Thymus (tissue), 14 donors: ENCODE measurements around the gene AADACL3. TPM values are rescaled to one million over a fixed set of nuclear protein-coding genes. Genes with fewer than 3 reads are reported as not detected.
"Not testable (repeated sequence)": the region's sequence is repeated elsewhere in the genome, so short reads cannot be mapped to it uniquely, and the experiment has no call there.

ENCODE experiments used
- DNase-seq, 9 donors: peaks; one replicate each; pipeline ENCODE4 v3.0.0-alpha.2; 2013; ENCODE audit warnings: low spot score in 9 of 9, low read depth in 6 of 9, missing footprints in 1 of 9
- H3K27ac ChIP-seq, 2 donors: one replicate each; pipeline ENCODE4 v1.5.1; 2013; ENCODE audit warnings: control low read depth in 1 of 2, low read depth in 1 of 2, low read length in 1 of 2, mild to moderate bottlenecking in 1 of 2, moderate library complexity in 1 of 2
- H3K27me3 ChIP-seq, 2 donors: one replicate each; pipeline ENCODE4 v1.5.1; 2013; ENCODE audit warnings: low read length in 1 of 2; ENCODE audit not compliant: control insufficient read depth in 2 of 2, insufficient read depth in 1 of 2
- H3K36me3 ChIP-seq, 2 donors: one replicate each; pipeline ENCODE4 v1.5.1; 2013; ENCODE audit warnings: low read length in 1 of 2, mild to moderate bottlenecking in 1 of 2, moderate library complexity in 1 of 2; ENCODE audit not compliant: control insufficient read depth in 2 of 2, insufficient read depth in 2 of 2
- H3K4me1 ChIP-seq, 2 donors: one replicate each; pipeline ENCODE4 v1.5.1; 2013; ENCODE audit warnings: low read length in 2 of 2; ENCODE audit not compliant: control insufficient read depth in 2 of 2, insufficient read depth in 2 of 2
- H3K4me3 ChIP-seq, 2 donors: one replicate each; pipeline ENCODE4 v1.5.1; 2013; ENCODE audit warnings: low read length in 2 of 2, control low read depth in 1 of 2, mild to moderate bottlenecking in 1 of 2
- H3K9me3 ChIP-seq, 2 donors: one replicate each; pipeline ENCODE4 v1.5.1; 2013; ENCODE audit warnings: low read length in 1 of 2, mild to moderate bottlenecking in 1 of 2; ENCODE audit not compliant: control insufficient read depth in 2 of 2, insufficient read depth in 1 of 2
- WGBS: extraction: QIAGEN DNeasy Blood & Tissue Kit; methylation state at CpG from one replicate; pipeline ENCODE4 v1.1.7; 2013; 5-methylcytosine and 5-hydroxymethylcytosine counted together
- long read RNA-seq, 10 donors: transcript quantifications; one replicate each; lab custom pipeline, GENCODE V29; 2026
- polyA plus RNA-seq: library from polyadenylated mRNA; stranded (reverse); fragments of 200-250 nt; gene quantifications from one replicate; pipeline ENCODE4 v1.2.3, GENCODE V29; 2013
- total RNA-seq: library from RNA; stranded (reverse); fragments of 120-200 nt; gene quantifications from one replicate; pipeline ENCODE4 v1.2.4, GENCODE V29; 2013
- donor health status: healthy.

The AADACL3 gene
- total RNA-seq: 0.05 TPM
- polyA plus RNA-seq: 0.07 TPM
- long read RNA-seq, donor 1: 0 reads
- long read RNA-seq, donor 2: 0 reads
- long read RNA-seq, donor 3: 0 reads
- long read RNA-seq, donor 4: 0 reads
- long read RNA-seq, donor 5: 0 reads
- long read RNA-seq, donor 6: 0 reads
- long read RNA-seq, donor 7: 0 reads
- long read RNA-seq, donor 8: 0 reads
- long read RNA-seq, donor 9: 0 reads
- long read RNA-seq, donor 10: 0 reads

- no peaks in the 10 kb centered on the region for H3K4me1 ChIP-seq
- no peak for DNase-seq
- no peak within 1 kb of the TSS for H3K4me3 ChIP-seq
- H3K27ac ChIP-seq: no peak within 1 kb of the TSS
- no peaks in the 10 kb centered on the region for H3K27me3 ChIP-seq
- no peaks in the 10 kb centered on the region for H3K9me3 ChIP-seq
- no peaks in the 10 kb centered on the region for H3K36me3 ChIP-seq
- WGBS: 92% methylated on average over 8 of the region's 8 CpGs
Measured at GRCh38 chr1:12715896-12716437, at the start of gene AADACL3. AADACL3 (plus strand) TSS chr1:12716110; CDS start chr1:12716177, 67 bp downstream.

GRCh38 chr1:12666141-12666735 is 49.7 kb upstream of the AADACL3 start:
- 96% methylated on average over 15 of the region's 15 CpGs for WGBS
- DNase-seq: no peak

GRCh38 chr1:12669529-12670068 is 46.3 kb upstream of the AADACL3 start:
- Histone ChIP-seq H3K9me3 (peaks cover 3 to 4% of the 10 kb centered on the region in 2 donors), H3K4me1 (no peaks in the 10 kb centered on the region), H3K27me3 (no peaks in the 10 kb centered on the region), H3K36me3 (no peaks in the 10 kb centered on the region), H3K27ac (no peak overlapping the region), H3K4me3 (no peak overlapping the region)
- 91% methylated on average over 3 of the region's 3 CpGs for WGBS
- no peak for DNase-seq

More at GRCh38 chr1:12666141-12666735, 49.7 kb upstream of the AADACL3 start:
- no peak overlapping the region for H3K27ac ChIP-seq
- no peak overlapping the region for H3K4me3 ChIP-seq
- H3K27me3 ChIP-seq: no peaks in the 10 kb centered on the region
- peaks cover 3 to 4% of the 10 kb centered on the region in 2 donors for H3K9me3 ChIP-seq
- H3K36me3 ChIP-seq: no peaks in the 10 kb centered on the region
- H3K4me1 ChIP-seq: no peaks in the 10 kb centered on the region

GRCh38 chr1:12674358-12674757 is 41.6 kb upstream of the AADACL3 start:
- Histone ChIP-seq H3K36me3 (no peaks in the 10 kb centered on the region), H3K4me3 (no peak overlapping the region), H3K27ac (no peak overlapping the region), H3K9me3 (no peaks in the 10 kb centered on the region), H3K27me3 (no peaks in the 10 kb centered on the region), H3K4me1 (no peaks in the 10 kb centered on the region)
- no peak for DNase-seq

- WGBS: 92% methylated on average over 4 of the region's 4 CpGs
Measured at GRCh38 chr1:12676122-12676521, 39.8 kb upstream of the AADACL3 start.

GRCh38 chr1:12677565-12677964 is 38.3 kb upstream of the AADACL3 start:
- Histone ChIP-seq H3K9me3 (no peaks in the 10 kb centered on the region), H3K4me1 (no peaks in the 10 kb centered on the region), H3K27ac (no peak overlapping the region), H3K27me3 (no peaks in the 10 kb centered on the region), H3K36me3 (no peaks in the 10 kb centered on the region), H3K4me3 (no peak overlapping the region)
- DNase-seq: no peak
- 88% methylated on average over 1 of the region's 1 CpG for WGBS

More at GRCh38 chr1:12676122-12676521, 39.8 kb upstream of the AADACL3 start:
- not testable (repeated sequence) for H3K27ac ChIP-seq, H3K4me1 ChIP-seq, H3K36me3 ChIP-seq, DNase-seq, H3K27me3 ChIP-seq, H3K4me3 ChIP-seq, H3K9me3 ChIP-seq

- DNase-seq: no peak
- no peaks in the 10 kb centered on the region for H3K36me3 ChIP-seq
- no peaks in the 10 kb centered on the region for H3K9me3 ChIP-seq
- WGBS: 66% methylated on average over 2 of the region's 2 CpGs
- H3K27ac ChIP-seq: no peak overlapping the region
- no peaks in the 10 kb centered on the region for H3K4me1 ChIP-seq
- H3K27me3 ChIP-seq: no peaks in the 10 kb centered on the region
- H3K4me3 ChIP-seq: no peak overlapping the region
Measured at GRCh38 chr1:12678350-12678749, 37.6 kb upstream of the AADACL3 start.

GRCh38 chr1:12678820-12679219 is 37.1 kb upstream of the AADACL3 start:
- no peaks in the 10 kb centered on the region for H3K27me3 ChIP-seq
- H3K27ac ChIP-seq: no peak overlapping the region
- WGBS: 96% methylated on average over 3 of the region's 3 CpGs
- no peak overlapping the region for H3K4me3 ChIP-seq
- no peaks in the 10 kb centered on the region for H3K9me3 ChIP-seq
- no peak for DNase-seq
- no peaks in the 10 kb centered on the region for H3K4me1 ChIP-seq
- no peaks in the 10 kb centered on the region for H3K36me3 ChIP-seq

GRCh38 chr1:12690156-12690555 is 25.8 kb upstream of the AADACL3 start:
- Histone ChIP-seq H3K4me1 (no peaks in the 10 kb centered on the region), H3K27me3 (peaks cover 0 to 2% of the 10 kb centered on the region in 2 donors), H3K27ac (no peak overlapping the region), H3K9me3 (no peaks in the 10 kb centered on the region), H3K36me3 (no peaks in the 10 kb centered on the region), H3K4me3 (no peak overlapping the region)
- no peak for DNase-seq
- 79% methylated on average over 2 of the region's 2 CpGs for WGBS
